Measurements from ENCODE around the gene PIK3CB. TPM values are rescaled to one million over a fixed set of nuclear protein-coding genes. Genes with fewer than 3 reads are reported as not detected.
"Not testable (repeated sequence)": the region's sequence is repeated elsewhere in the genome, so short reads cannot be mapped to it uniquely, and the experiment has no call there.

PIK3CB gene
- polyA plus RNA-seq, 3 donors, result 14.1 to 33.6 (median 20.4) TPM

GRCh38 chr3:138833899-138834595, 681 bp downstream of the PIK3CB start:
- peaks cover 0 to 4% (median 0%) of the 10 kb centered on the region in 7 donors for H3K9me3 Mint-ChIP-seq
- H3K4me2 ChIP-seq (replicated peaks; ENCODE audit: extremely low read depth, low read length, poor library complexity, severe bottlenecking), result peak overlapping the region; percentile 83
- peak overlapping the region; percentile 79 to 93 (median 81) for H3K4me3 ChIP-seq (replicated peaks in 1 of 3; ENCODE audit: low read depth in 2 of 3, low read length in 3 of 3)
- intact Hi-C loops (cut with micrococcal nuclease), result loop anchor here (2.0 to 5.0 kb wide), 3 partner anchors 57 to 83 kb away; no protein-coding TSS in a partner anchor
- peaks cover 0 to 1% (median 0%) of the 10 kb centered on the region in 3 donors for H3K27me3 Mint-ChIP-seq (ENCODE audit: low read depth in 3 of 3)
- under 1% methylated on average over 37 of the region's 43 CpGs for WGBS (ENCODE audit: insufficient coverage)
- H4K20me1 ChIP-seq (ENCODE audit: insufficient read depth, low read length), result peaks cover 22% of the 10 kb centered on the region
- H3K36me3 ChIP-seq (replicated peaks in 1 of 2; ENCODE audit: control insufficient read depth in 1 of 2, insufficient read depth in 2 of 2, low read length in 2 of 2), result no peaks in the 10 kb centered on the region
- DNase-seq, result peak; percentile 27 to 61 (median 48)
- H3K4me1 Mint-ChIP-seq, result peaks cover 32% of the 10 kb centered on the region
- H3K9ac ChIP-seq (ENCODE audit: insufficient read depth, low read length, poor library complexity, severe bottlenecking), result peak overlapping the region; percentile 98
- no peaks in the 10 kb centered on the region for H3K27me3 ChIP-seq (ENCODE audit: control insufficient read depth in 2 of 2, insufficient read depth in 2 of 2, low read length in 2 of 2)
- TF ChIP-seq, protein P1, sequence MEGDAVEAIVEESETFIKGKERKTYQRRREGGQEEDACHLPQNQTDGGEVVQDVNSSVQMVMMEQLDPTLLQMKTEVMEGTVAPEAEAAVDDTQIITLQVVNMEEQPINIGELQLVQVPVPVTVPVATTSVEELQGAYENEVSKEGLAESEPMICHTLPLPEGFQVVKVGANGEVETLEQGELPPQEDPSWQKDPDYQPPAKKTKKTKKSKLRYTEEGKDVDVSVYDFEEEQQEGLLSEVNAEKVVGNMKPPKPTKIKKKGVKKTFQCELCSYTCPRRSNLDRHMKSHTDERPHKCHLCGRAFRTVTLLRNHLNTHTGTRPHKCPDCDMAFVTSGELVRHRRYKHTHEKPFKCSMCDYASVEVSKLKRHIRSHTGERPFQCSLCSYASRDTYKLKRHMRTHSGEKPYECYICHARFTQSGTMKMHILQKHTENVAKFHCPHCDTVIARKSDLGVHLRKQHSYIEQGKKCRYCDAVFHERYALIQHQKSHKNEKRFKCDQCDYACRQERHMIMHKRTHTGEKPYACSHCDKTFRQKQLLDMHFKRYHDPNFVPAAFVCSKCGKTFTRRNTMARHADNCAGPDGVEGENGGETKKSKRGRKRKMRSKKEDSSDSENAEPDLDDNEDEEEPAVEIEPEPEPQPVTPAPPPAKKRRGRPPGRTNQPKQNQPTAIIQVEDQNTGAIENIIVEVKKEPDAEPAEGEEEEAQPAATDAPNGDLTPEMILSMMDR (IDR thresholded peaks at IDR 0.05), result peak; percentile 29
- H3K27ac Mint-ChIP-seq, result peak overlapping the region; percentile 82 to 96 (median 92)
- peaks cover 5 to 16% of the 10 kb centered on the region in 2 donors for H3K36me3 Mint-ChIP-seq
- peak overlapping the region; percentile 54 to 92 for H3K27ac ChIP-seq (ENCODE audit: low read depth in 1 of 2, low read length in 2 of 2)
- peaks cover 56% of the 10 kb centered on the region for H3K79me2 ChIP-seq (ENCODE audit: insufficient read depth, low read length)
- no peaks in the 10 kb centered on the region for H3K9me3 ChIP-seq (replicated peaks in 1 of 2; ENCODE audit: control insufficient read depth in 1 of 2, insufficient read depth in 1 of 2, low read length in 2 of 2)
- H2AFZ ChIP-seq (ENCODE audit: insufficient read depth, low read depth, low read length, poor library complexity, severe bottlenecking), result peak overlapping the region; percentile 95
- H3K4me3 Mint-ChIP-seq, result peak overlapping the region; percentile 83 to 91
- peaks cover 25 to 26% of the 10 kb centered on the region in 2 donors for H3K4me1 ChIP-seq (ENCODE audit: control insufficient read depth in 1 of 2, insufficient read depth in 2 of 2, low read length in 2 of 2)

DNA sequence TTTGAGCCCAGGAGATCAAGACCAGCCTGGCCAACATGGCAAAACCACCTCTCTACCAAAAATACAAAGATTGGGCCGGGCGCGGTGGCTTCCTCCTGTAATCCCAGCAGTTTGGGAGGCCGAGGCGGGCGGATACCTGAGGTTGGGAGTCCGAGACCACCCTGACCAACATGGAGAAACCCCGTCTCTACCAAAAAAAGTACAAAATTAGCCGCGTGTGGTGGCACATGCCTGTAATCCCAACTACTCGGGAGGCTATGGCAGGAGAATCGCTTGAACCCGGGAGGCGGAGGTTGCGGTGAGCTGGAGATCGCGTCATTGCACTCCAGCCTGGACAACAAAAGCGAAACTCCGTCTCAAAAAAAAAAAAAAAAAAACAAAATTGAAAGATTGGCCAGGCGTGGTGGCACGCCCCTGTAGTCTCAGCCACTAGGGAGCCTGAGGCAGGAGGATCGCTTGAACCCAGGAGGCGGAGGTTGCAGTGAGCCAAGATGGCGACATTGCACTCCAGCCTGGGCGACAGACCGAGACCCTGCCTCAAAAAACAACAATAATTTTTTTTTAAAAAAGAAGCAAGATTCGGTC, 2.2 kb downstream of the PIK3CB start:
- Histone ChIP-seq H3K27ac (ENCODE audit: low read depth in 1 of 2, low read length in 2 of 2) (peak overlapping the region; percentile 63 to 92), H3K4me1 (ENCODE audit: control insufficient read depth in 1 of 2, insufficient read depth in 2 of 2, low read length in 2 of 2) (peaks cover 25 to 26% of the 10 kb centered on the region in 2 donors), H3K4me2 (replicated peaks; ENCODE audit: extremely low read depth, low read length, poor library complexity, severe bottlenecking) (peak overlapping the region; percentile 83), H3K9ac (ENCODE audit: insufficient read depth, low read length, poor library complexity, severe bottlenecking) (peak overlapping the region; percentile 98), H3K4me3 (replicated peaks in 1 of 3; ENCODE audit: low read depth in 2 of 3, low read length in 3 of 3) (peak overlapping the region in 1 of 3 experiments; percentile 79), H3K79me2 (ENCODE audit: insufficient read depth, low read length) (peaks cover 70% of the 10 kb centered on the region), H4K20me1 (ENCODE audit: insufficient read depth, low read length) (peaks cover 30% of the 10 kb centered on the region)
- not testable (repeated sequence) for H3K27me3 ChIP-seq (ENCODE audit: control insufficient read depth in 2 of 2, insufficient read depth in 2 of 2, low read length in 2 of 2); DNase-seq; H3K36me3 ChIP-seq (replicated peaks in 1 of 2; ENCODE audit: control insufficient read depth in 1 of 2, insufficient read depth in 2 of 2, low read length in 2 of 2); H3K9me3 Mint-ChIP-seq; H3K9me3 ChIP-seq (replicated peaks in 1 of 2; ENCODE audit: control insufficient read depth in 1 of 2, insufficient read depth in 1 of 2, low read length in 2 of 2); H3K27me3 Mint-ChIP-seq (ENCODE audit: low read depth in 3 of 3); H2AFZ ChIP-seq (ENCODE audit: insufficient read depth, low read depth, low read length, poor library complexity, severe bottlenecking)
- peaks cover 5 to 16% of the 10 kb centered on the region in 2 donors for H3K36me3 Mint-ChIP-seq
- peaks cover 32% of the 10 kb centered on the region for H3K4me1 Mint-ChIP-seq
- H3K4me3 Mint-ChIP-seq, result peak overlapping the region; percentile 42 to 83
- 92% methylated on average over 13 of the region's 27 CpGs for WGBS (ENCODE audit: insufficient coverage)
- H3K27ac Mint-ChIP-seq, result peak overlapping the region in 6 of 7 donors; percentile 43 to 96 (median 86)
- intact Hi-C loops (cut with micrococcal nuclease), result loop anchor here (5.0 kb wide), 2 partner anchors 55 to 85 kb away; no protein-coding TSS in a partner anchor

Data from CD14-positive monocyte (primary cell).